GM21526 (cell line): ENCODE data around the gene PCDHA2.
"Not testable (repeated sequence)": the region's sequence is repeated elsewhere in the genome, so short reads cannot be mapped to it uniquely, and the experiment has no call there.

Experiments
- ATAC-seq: cut with Tn5 transposase; IDR thresholded peaks from one replicate; pipeline ENCODE4 v1.9.1; 2021; ENCODE audit warnings: moderate library complexity; ENCODE audit not compliant: unreplicated experiment, low FRiP score

Gene PCDHA2

DNA sequence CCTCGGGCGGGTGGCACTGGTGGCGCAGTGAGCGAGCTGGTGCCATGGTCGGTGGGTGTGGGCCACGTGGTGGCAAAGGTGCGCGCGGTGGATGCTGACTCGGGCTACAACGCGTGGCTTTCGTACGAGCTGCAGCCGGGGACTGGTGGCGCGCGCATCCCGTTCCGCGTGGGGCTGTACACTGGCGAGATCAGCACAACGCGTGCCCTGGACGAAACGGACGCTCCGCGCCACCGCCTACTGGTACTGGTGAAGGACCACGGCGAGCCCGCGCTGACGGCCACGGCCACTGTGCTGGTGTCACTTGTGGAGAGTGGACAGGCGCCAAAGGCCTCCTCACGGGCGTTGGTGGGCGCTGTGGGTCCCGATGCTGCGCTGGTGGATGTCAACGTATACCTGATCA, 14.2 kb downstream of the PCDHA2 start:
- ATAC-seq = no peak

DNA sequence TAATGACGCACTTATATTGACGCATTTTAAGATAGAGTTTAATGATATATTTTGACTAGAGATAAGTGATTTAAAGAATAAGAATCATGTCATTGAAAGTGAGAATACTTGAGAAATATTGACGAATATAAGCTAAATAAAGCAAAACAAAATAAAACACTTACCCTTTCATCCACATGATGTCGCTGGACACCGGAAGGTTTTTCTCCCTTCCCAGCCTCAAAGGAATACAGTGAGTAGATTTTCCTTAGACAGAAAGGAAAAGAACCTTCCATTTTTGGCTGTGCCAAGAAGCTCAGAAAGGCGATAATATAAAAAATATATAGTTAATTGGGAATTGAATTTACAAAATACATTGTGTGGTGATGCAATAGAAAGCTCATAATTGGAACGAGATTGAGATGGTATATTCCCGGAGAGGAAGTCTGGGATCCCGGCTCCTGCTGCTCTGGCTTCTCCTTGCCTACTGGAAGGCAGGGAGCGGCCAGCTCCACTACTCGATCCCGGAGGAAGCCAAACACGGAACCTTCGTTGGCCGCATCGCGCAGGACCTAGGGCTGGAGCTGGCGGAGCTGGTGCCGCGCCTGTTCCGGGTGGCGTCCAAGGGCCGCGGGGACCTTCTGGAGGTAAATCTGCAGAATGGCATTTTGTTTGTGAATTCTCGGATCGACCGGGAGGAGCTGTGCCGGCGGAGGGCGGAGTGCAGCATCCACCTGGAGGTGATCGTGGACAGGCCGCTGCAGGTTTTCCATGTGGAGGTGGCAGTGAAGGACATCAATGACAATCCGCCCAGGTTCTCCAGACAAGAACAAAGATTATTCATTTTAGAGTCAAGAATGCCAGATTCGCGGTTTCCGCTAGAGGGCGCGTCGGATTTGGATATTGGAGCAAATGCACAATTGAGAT, 27.0 kb downstream of the PCDHA2 start, which contains the start of gene PCDHA5:
PCDHA5 (plus strand) TSS at position 239 of the 906 bp plus-strand sequence.
- ATAC-seq = no peak

DNA sequence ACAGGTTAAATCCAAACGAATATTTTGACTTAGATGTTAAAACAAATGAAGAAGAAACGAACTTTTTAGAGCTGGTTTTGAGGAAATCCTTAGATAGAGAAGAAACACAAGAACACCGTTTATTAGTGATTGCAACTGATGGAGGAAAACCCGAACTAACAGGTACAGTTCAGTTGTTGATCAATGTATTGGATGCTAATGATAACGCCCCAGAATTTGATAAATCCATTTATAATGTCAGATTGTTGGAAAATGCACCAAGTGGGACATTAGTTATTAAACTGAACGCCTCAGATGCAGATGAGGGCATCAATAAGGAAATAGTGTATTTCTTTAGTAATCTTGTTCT, 27.6 kb downstream of the PCDHA2 start:
- ATAC-seq = no peak

DNA sequence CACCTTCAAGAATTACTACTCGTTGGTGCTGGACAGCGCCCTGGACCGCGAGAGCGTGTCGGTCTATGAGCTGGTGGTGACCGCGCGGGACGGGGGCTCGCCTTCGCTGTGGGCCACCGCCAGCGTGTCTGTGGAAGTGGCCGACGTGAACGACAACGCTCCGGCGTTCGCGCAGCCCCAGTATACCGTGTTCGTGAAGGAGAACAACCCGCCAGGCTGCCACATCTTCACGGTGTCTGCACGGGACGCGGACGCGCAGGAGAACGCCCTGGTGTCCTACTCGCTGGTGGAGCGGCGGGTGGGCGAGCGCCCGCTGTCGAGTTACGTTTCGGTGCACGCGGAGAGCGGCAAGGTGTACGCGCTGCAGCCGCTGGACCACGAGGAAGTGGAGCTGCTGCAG, 28.3 kb downstream of the PCDHA2 start:
- ATAC-seq = not testable (repeated sequence)

DNA sequence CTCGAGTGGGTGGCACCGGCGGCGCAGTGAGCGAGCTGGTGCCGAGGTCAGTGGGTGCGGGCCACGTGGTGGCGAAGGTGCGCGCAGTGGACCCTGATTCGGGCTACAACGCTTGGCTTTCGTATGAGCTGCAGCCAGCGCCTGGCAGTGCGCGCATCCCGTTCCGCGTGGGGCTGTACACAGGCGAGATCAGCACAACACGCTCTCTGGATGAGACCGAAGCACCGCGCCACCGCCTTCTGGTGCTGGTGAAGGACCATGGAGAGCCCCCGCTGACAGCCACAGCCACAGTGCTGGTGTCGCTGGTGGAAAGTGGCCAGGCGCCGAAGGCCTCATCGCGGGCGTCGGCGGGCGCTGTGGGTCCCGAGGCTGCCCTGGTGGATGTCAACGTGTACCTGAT, 28.8 kb downstream of the PCDHA2 start:
- ATAC-seq = no peak

DNA sequence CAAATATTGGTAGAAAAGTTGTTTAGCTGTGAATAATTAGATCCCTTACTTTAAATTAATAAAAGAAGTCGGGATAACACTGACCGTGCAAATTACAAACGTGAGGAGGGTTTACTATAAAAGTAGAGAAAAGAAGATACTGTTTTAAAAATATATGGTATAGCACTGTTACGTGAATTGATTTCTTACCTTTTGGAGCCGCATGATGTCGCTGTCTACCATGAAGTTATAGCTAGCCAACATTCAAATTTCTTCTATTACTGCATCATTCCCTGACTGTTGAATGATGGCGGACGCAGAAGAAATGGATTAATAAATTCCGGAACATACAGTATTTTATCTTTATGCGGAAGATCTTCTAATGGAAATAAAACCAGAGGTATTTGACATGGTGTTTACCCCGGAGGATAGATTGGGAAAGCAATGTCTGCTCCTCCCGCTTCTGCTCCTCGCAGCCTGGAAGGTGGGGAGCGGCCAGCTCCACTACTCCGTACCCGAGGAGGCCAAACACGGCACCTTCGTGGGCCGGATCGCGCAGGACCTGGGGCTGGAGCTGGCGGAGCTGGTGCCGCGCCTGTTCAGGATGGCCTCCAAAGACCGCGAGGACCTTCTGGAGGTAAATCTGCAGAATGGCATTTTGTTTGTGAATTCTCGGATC, 33.2 kb downstream of the PCDHA2 start, which contains the start of gene PCDHA6:
PCDHA6 (plus strand) TSS at position 257 of the 658 bp plus-strand sequence; CDS start at position 389, 132 bp downstream.
- ATAC-seq = no peak

DNA sequence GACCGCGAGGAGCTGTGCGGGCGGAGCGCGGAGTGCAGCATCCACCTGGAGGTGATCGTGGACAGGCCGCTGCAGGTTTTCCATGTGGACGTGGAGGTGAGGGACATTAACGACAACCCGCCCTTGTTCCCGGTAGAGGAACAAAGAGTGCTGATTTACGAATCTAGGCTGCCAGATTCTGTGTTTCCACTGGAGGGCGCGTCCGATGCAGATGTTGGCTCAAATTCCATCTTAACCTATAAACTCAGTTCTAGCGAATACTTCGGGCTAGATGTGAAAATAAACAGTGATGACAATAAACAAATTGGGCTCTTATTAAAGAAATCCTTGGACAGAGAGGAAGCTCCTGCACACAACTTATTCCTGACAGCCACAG, 33.7 kb downstream of the PCDHA2 start:
- ATAC-seq = no peak

DNA sequence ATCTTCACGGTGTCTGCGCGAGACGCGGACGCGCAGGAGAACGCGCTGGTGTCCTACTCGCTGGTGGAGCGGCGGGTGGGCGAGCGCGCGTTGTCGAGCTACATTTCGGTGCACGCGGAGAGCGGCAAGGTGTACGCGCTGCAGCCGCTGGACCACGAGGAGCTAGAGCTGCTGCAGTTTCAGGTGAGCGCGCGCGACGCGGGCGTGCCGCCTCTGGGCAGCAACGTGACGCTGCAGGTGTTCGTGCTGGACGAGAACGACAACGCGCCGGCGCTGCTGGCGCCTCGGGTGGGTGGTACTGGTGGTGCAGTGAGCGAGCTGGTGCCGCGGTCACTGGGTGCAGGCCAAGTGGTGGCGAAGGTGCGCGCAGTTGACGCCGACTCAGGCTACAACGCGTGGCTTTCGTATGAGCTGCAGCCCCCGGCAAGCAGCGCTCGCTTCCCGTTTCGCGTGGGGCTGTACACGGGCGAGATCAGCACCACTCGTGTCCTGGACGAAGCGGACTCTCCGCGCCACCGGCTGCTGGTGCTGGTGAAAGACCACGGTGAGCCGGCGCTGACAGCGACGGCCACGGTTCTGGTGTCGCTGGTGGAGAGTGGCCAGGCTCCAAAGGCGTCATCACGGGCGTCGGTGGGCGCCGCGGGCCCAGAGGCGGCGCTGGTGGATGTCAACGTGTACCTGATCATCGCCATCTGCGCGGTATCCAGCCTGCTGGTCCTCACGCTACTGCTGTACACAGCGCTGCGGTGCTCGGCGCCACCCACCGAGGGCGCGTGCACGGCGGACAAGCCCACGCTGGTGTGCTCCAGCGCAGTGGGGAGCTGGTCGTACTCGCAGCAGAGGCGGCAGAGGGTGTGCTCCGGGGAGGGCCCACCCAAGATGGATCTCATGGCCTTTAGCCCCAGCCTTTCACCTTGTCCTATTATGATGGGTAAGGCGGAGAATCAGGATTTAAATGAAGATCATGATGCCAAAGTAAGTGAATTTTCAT, 35.2 kb downstream of the PCDHA2 start:
- ATAC-seq = not testable (repeated sequence)

DNA sequence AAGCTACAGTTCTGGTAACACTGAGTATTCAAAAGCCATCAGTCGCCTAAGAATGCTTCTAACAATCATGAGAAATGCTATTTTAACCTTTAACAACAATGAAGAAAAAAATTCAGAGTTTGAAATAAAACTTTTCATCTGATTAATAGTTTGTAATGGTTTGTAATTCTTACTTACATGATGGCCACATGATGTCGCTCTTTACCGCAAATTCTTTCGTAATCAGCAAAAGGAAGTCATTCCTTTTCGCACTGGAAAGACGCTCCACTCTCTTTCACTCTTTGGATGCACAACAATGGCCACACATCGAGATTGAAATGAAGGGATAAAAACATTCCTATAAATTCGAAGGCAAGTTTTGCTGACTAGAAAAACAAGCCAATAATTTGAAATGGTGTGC, 39.3 kb downstream of the PCDHA2 start, which contains the start of gene PCDHA7:
PCDHA7 (plus strand) TSS at position 277 of the 400 bp plus-strand sequence; CDS start at position 392, 115 bp downstream.
- no peak for ATAC-seq

DNA sequence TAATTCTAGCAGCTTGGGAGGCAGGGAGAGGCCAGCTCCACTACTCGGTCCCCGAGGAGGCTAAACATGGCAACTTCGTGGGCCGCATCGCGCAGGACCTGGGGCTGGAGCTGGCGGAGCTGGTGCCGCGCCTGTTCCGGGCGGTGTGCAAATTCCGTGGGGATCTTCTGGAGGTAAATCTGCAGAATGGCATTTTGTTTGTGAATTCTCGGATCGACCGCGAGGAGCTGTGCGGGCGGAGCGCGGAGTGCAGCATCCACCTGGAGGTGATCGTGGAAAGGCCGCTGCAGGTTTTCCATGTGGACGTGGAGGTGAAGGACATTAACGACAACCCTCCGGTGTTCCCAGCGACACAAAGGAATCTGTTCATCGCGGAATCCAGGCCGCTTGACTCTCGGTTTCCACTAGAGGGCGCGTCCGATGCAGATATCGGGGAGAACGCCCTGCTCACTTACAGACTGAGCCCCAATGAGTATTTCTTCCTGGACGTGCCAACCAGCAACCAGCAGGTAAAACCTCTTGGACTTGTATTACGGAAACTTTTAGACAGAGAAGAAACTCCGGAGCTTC, 39.9 kb downstream of the PCDHA2 start:
- ATAC-seq = not testable (repeated sequence)

DNA sequence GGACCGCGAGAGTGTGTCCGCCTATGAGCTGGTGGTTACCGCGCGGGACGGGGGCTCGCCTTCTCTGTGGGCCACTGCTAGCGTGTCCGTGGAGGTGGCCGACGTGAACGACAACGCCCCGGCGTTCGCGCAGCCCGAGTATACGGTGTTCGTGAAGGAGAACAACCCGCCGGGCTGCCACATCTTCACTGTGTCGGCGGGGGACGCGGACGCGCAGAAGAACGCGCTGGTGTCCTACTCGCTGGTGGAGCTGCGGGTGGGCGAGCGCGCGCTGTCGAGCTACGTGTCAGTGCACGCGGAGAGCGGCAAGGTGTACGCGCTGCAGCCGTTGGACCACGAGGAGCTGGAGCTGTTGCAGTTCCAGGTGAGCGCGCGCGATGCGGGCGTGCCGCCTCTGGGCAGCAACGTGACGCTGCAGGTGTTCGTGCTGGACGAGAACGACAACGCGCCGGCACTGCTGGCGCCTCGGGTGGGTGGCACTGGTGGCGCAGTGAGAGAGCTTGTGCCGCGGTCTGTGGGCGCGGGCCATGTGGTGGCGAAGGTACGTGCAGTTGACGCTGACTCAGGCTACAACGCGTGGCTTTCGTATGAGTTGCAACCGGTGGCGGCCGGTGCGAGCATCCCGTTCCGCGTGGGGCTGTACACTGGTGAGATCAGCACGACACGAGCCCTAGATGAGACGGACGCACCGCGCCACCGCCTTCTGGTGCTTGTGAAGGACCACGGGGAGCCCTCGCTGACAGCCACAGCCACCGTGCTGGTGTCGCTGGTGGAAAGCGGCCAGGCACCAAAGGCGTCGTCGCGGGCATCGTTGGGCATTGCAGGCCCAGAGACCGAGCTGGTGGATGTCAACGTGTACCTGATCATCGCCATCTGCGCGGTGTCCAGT, 41.2 kb downstream of the PCDHA2 start:
- ATAC-seq = no peak

DNA sequence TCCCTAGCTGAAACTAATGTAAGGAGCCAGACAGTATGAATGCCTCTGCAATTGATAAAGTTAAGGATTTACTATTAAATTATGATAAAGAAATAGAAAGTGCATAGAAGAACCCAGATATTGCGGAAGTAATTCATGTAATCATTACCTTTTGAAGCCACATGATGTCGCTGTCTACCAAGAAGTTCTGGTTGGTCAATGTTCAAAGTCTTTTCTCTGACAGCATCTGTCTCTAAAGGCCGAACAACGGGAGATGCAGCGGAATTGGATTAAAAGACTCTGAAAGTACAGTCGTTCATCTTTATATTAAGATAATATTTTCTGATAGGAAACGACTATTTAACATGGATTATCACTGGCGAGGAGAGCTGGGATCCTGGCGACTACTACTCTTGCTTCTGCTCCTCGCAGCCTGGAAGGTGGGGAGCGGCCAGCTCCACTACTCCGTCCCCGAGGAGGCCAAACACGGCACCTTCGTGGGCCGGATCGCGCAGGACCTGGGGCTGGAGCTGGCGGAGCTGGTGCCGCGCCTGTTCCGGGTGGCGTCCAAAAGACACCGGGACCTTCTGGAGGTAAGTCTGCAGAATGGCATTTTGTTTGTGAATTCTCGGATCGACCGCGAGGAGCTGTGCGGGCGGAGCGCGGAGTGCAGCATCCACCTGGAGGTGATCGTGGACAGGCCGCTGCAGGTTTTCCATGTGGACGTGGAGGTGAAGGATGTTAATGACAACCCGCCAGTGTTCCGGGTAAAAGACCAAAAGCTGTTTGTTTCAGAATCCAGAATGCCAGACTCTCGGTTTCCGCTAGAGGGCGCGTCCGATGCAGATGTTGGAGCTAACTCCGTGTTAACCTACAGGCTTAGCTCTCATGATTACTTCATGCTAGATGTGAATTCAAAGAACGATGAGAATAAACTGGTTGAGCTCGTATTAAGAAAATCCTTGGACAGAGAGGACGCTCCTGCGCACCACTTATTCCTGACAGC, 46.6 kb downstream of the PCDHA2 start, which contains the start of gene PCDHA8:
PCDHA8 (plus strand) TSS at position 210 of the 985 bp plus-strand sequence; CDS start at position 345, 135 bp downstream.
- ATAC-seq = no peak

DNA sequence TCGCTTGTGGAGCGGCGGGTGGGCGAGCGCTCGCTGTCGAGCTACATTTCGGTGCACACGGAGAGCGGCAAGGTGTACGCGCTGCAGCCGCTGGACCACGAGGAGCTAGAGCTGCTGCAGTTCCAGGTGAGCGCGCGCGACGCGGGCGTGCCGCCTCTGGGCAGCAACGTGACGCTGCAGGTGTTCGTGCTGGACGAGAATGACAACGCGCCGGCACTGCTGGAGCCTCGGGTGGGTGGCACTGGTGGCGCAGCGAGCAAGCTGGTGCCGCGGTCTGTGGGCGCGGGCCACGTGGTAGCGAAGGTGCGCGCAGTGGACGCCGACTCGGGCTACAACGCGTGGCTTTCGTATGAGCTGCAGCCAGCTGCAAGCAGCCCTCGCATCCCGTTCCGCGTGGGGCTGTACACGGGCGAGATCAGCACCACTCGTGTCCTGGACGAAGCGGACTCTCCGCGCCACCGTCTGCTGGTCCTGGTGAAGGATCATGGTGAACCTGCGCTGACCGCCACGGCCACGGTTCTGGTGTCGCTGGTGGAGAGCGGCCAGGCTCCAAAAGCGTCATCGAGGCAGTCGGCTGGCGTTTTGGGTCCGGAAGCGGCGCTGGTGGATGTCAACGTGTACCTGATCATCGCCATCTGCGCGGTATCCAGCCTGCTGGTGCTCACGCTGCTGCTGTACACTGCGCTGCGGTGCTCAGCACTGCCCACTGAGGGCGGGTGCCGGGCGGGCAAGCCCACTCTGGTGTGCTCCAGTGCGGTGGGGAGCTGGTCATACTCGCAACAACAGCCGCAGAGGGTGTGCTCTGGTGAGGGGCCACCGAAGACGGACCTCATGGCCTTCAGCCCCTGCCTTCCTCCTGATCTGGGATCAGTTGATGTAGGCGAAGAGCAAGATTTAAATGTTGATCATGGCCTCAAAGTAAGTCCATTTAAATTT, 48.4 kb downstream of the PCDHA2 start:
- no peak for ATAC-seq
